ENCODE results near the gene RNFT2.

GRCh38 chr12:116771651-116772050 is 33.5 kb downstream of the RNFT2 start:
- TF ChIP-seq EZH2 (IDR thresholded peaks at IDR 0.05; ENCODE audit: borderline replicate concordance, low read length) = no peak
- TF ChIP-seq, protein P1, sequence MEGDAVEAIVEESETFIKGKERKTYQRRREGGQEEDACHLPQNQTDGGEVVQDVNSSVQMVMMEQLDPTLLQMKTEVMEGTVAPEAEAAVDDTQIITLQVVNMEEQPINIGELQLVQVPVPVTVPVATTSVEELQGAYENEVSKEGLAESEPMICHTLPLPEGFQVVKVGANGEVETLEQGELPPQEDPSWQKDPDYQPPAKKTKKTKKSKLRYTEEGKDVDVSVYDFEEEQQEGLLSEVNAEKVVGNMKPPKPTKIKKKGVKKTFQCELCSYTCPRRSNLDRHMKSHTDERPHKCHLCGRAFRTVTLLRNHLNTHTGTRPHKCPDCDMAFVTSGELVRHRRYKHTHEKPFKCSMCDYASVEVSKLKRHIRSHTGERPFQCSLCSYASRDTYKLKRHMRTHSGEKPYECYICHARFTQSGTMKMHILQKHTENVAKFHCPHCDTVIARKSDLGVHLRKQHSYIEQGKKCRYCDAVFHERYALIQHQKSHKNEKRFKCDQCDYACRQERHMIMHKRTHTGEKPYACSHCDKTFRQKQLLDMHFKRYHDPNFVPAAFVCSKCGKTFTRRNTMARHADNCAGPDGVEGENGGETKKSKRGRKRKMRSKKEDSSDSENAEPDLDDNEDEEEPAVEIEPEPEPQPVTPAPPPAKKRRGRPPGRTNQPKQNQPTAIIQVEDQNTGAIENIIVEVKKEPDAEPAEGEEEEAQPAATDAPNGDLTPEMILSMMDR (conservative IDR thresholded peaks at IDR 0.05 in 1 of 2, IDR thresholded peaks at IDR 0.05 in 1 of 2; ENCODE audit: extremely low read depth in 1 of 2, insufficient read depth in 1 of 2, low read depth in 1 of 2, low read length in 2 of 2) = no peak
